PFSK-1 (cell line): ENCODE results near the gene POLR3A.

ENCODE experiments used
- FOXP2 ChIP-seq: optimal IDR thresholded peaks from 2 replicates; pipeline ENCODE3; 2011; ENCODE audit warnings: borderline replicate concordance, control low read depth, inconsistent platforms; ENCODE audit not compliant: insufficient read depth; ENCODE audit errors: extremely low read length, extremely low read depth
- POLR2AphosphoS5 ChIP-seq: IDR thresholded peaks from 2 replicates; pipeline ENCODE4 v1.6.1; 2012; ENCODE audit warnings: low read depth, mild to moderate bottlenecking, control low read depth, low read length, moderate library complexity
- SIN3A ChIP-seq: IDR thresholded peaks from 2 replicates; pipeline ENCODE4 v1.6.1; 2012; ENCODE audit warnings: mild to moderate bottlenecking, low read length, moderate library complexity, borderline replicate concordance; ENCODE audit not compliant: insufficient read depth
- TAF1 ChIP-seq: IDR thresholded peaks from 2 replicates; pipeline ENCODE4 v1.6.1; 2012; ENCODE audit warnings: low read length, control low read depth, borderline replicate concordance; ENCODE audit not compliant: insufficient read depth
- TF ChIP-seq, protein P1 (sequence below), 2 experiments: IDR thresholded peaks; 2 replicates each; pipeline versions ENCODE4 v1.6.1 to v1.8.0; 2011 to 2012; ENCODE audit warnings: low read depth in 2 of 2, low read length in 2 of 2, control low read depth in 1 of 2, inconsistent platforms in 1 of 2, mild to moderate bottlenecking in 1 of 2, moderate library complexity in 1 of 2; ENCODE audit not compliant: insufficient read depth in 1 of 2

The POLR3A gene

DNA sequence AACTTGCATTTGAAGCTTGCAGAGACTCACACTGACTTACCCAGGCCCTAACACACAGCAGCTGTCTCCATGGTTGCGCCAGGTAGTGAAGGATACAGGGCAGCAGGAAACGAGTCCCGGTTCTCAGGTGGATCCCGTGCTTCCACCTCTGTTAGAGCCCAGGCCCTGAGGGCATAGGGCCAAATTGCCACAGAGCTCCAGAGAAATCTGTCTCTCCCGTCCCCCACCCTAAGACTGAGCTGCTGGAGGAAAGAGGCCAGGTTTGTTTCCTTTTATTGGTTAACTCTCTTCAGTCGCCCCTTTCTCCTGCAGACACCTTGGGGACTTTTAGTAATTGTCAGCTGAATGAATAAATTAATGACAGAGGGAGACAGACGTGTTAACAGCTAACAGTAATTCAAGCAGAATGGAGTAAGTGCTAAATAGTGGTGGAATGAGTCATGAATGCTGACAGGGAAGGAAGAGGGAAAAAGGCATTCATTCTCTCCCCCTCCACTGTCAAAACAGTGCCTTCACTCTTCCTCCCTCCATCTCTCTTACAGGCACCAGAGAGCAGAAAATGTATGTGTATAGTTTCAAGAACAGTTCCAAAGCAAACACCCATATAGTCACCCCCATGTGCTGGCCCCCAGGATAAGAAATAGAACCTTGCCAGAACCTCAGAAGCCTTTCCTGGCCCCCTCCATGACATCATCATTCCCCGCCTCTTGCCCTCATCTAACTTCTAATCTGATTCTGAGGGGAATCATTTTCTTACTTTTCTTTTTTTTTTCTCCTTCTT is 86.0 kb downstream of the POLR3A start:
- TF ChIP-seq POLR2AphosphoS5 (no peak), TAF1 (no peak), FOXP2 (no peak), SIN3A (no peak; the same call in 1 of the 2 replicates)
- TF ChIP-seq, protein P1, sequence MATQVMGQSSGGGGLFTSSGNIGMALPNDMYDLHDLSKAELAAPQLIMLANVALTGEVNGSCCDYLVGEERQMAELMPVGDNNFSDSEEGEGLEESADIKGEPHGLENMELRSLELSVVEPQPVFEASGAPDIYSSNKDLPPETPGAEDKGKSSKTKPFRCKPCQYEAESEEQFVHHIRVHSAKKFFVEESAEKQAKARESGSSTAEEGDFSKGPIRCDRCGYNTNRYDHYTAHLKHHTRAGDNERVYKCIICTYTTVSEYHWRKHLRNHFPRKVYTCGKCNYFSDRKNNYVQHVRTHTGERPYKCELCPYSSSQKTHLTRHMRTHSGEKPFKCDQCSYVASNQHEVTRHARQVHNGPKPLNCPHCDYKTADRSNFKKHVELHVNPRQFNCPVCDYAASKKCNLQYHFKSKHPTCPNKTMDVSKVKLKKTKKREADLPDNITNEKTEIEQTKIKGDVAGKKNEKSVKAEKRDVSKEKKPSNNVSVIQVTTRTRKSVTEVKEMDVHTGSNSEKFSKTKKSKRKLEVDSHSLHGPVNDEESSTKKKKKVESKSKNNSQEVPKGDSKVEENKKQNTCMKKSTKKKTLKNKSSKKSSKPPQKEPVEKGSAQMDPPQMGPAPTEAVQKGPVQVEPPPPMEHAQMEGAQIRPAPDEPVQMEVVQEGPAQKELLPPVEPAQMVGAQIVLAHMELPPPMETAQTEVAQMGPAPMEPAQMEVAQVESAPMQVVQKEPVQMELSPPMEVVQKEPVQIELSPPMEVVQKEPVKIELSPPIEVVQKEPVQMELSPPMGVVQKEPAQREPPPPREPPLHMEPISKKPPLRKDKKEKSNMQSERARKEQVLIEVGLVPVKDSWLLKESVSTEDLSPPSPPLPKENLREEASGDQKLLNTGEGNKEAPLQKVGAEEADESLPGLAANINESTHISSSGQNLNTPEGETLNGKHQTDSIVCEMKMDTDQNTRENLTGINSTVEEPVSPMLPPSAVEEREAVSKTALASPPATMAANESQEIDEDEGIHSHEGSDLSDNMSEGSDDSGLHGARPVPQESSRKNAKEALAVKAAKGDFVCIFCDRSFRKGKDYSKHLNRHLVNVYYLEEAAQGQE (IDR thresholded peaks at IDR 0.05; ENCODE audit: insufficient read depth in 1 of 2, low read depth in 2 of 2, low read length in 2 of 2), result no peak

DNA sequence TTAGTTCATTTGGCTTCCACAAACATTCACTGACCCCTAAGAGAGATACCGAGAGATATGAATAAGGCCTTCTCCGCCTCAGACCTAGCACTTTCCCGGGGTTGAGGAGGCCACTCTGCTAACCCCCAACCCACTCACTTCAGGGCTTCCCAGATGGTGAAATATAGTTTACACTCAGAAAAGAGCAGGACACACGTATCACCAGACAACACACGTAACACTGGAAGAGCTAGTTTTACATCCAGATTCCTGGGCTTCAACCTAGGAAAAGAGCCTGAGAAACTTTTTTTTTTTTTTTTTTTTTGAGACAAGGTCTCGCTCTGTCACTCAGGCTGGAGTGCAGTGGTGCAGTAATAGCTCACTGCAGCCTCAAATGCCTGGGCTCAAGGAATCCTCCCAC is 87.5 kb downstream of the POLR3A start:
- TF ChIP-seq POLR2AphosphoS5 (no peak), TAF1 (no peak), SIN3A (no peak), FOXP2 (no peak)
- TF ChIP-seq, protein P1 (IDR thresholded peaks at IDR 0.05; ENCODE audit: insufficient read depth in 1 of 2, low read depth in 2 of 2, low read length in 2 of 2), result no peak

DNA sequence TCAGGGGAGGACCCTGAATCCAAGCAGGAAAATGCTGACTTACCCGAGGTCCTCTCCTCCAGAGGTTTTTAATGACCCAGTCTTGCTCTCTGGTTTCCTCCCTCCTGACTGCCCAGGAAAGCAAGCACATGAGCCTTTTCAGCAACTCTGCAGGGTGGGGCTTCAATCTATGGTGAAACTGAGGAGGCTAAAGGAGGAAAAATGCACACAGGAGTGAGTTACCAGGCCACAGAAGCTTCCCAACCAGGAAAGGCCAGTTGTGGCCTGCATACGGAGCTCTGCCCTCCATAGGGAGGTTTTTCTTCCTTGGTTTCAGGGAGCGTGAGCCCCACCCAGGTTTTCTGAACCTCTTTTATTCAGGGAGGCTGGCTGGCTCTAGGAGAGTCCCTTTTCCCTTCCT is 88.7 kb downstream of the POLR3A start:
- no peak for TF ChIP-seq TAF1
- TF ChIP-seq, protein P1 (IDR thresholded peaks at IDR 0.05; ENCODE audit: insufficient read depth in 1 of 2, low read depth in 2 of 2, low read length in 2 of 2), result no peak
- no peak for TF ChIP-seq FOXP2
- no peak for TF ChIP-seq POLR2AphosphoS5
- TF ChIP-seq SIN3A, result no peak

DNA sequence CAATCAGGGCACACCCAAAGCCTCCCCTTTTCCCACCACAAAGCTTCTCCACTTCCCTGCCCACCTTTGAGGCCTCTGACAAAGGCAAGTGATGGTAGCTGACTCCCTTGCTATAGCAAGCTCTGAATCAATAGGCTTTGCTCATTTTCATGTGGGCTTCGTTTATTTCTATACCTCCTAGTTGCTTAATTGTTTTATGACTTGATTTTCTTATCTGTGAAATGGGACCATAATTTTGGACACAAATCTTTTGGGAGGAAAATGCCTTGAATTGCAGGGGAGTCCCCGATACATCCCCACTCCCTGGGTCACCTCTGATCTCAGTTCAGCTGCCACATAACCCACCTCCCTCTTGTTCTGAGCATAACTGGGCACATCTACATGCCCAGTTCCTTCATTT is 89.1 kb downstream of the POLR3A start:
- TF ChIP-seq SIN3A, result no peak
- TF ChIP-seq, protein P1 (IDR thresholded peaks at IDR 0.05; ENCODE audit: insufficient read depth in 1 of 2, low read depth in 2 of 2, low read length in 2 of 2), result no peak
- TF ChIP-seq TAF1, result no peak
- no peak for TF ChIP-seq FOXP2
- no peak for TF ChIP-seq POLR2AphosphoS5

DNA sequence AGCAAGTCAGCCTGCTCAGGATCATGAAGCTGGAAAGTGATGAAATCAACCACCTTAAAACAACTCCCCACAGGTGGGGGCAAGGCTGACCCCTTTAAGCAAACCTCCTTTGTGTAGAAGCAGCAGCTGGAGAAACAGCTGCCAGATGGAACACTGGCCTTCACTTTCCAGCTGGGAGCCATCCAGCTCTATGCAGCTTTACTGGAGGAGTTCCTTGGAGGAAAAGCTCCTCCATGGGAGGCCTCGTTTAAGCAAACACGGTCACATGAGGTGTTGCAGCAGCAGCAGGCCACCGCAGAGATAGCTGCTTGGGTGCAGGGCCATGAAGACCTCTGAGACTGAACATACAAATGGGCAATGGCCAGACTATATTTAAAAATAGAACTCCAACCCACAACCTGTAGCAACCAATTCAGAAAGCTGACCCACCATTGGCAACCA is 89.7 kb downstream of the POLR3A start:
- TF ChIP-seq TAF1, result no peak
- no peak for TF ChIP-seq SIN3A
- TF ChIP-seq POLR2AphosphoS5, result no peak
- TF ChIP-seq, protein P1 (IDR thresholded peaks at IDR 0.05; ENCODE audit: insufficient read depth in 1 of 2, low read depth in 2 of 2, low read length in 2 of 2), result no peak
- TF ChIP-seq FOXP2, result no peak
